AG04450 (cell line): ENCODE results near the gene CLEC7A. TPM values are rescaled to one million over a fixed set of nuclear protein-coding genes. Genes with fewer than 3 reads are reported as not detected.

ENCODE experiments used
- CTCF ChIA-PET: fragments of 300-600, 350-600 bp; formaldehyde crosslinking; extraction: SDS; loops from one replicate; lab custom pipeline; 2022; ENCODE audit warnings: antibody characterized with exemption, inconsistent platforms; lab: Charles Lee
- POLR2A ChIA-PET: fragments of 350-600 bp; formaldehyde crosslinking; extraction: SDS; loops from one replicate; lab custom pipeline; 2021; ENCODE audit warnings: antibody characterized with exemption, inconsistent platforms; lab: Yijun Ruan, JAX
- DNase-seq: peaks from one replicate; pipeline ENCODE4 v3.0.0-alpha.2; 2011; ENCODE audit warnings: low read depth, low spot score
- H3K27ac ChIP-seq: one replicate; pipeline ENCODE4 v1.5.1; 2012; ENCODE audit warnings: low read depth, low read length, control low read depth
- H3K27me3 ChIP-seq: one replicate; pipeline ENCODE4 v1.6.0; 2012; ENCODE audit warnings: low read length; ENCODE audit not compliant: control insufficient read depth, insufficient read depth
- H3K4me3 ChIP-seq: 2 replicates; pipeline ENCODE4 v1.5.1; 2011; ENCODE audit warnings: mild to moderate bottlenecking, low read depth, low read length, control low read depth
- H3K9me3 ChIP-seq: 2 replicates; pipeline ENCODE4 v1.5.1; 2012; ENCODE audit warnings: low read length; ENCODE audit not compliant: control insufficient read depth, insufficient read depth
- CTCF ChIP-seq: IDR thresholded peaks from 2 replicates; pipeline ENCODE4 v1.5.1; 2011; ENCODE audit warnings: low read depth, low read length, control low read depth, inconsistent platforms
- polyA plus RNA-seq: library from polyadenylated mRNA; depleted of rRNA; stranded (reverse); fragments of >200 nt; gene quantifications from 2 replicates; pipeline ENCODE4 v1.2.3, GENCODE V29; 2011

CLEC7A gene
- polyA plus RNA-seq, 1 experiment: not detected

GRCh38 chr12:10115311-10115710, 14.7 kb downstream of the CLEC7A start:
- no peak for DNase-seq
- no peaks in the 10 kb centered on the region for H3K27me3 ChIP-seq
- CTCF ChIA-PET: interaction anchor here (0.8 to 1.0 kb wide), 2 partner anchors 25 to 364 kb away, joined by 3 to 4 read pairs; no protein-coding TSS in a partner anchor
- H3K9me3 ChIP-seq: peaks cover 5% of the 10 kb centered on the region
- TF ChIP-seq CTCF: no peak
- no peak overlapping the region for H3K4me3 ChIP-seq
- H3K27ac ChIP-seq: no peak overlapping the region
- POLR2A ChIA-PET: no interaction called here

- ChIA-PET POLR2A (no interaction called here), CTCF (interaction anchor here (0.8 kb wide), 1 partner anchor 1085 kb away, joined by 3 read pairs; no protein-coding TSS in a partner anchor)
- Histone ChIP-seq H3K4me3 (no peak overlapping the region), H3K9me3 (peaks cover 5% of the 10 kb centered on the region), H3K27me3 (no peaks in the 10 kb centered on the region), H3K27ac (no peak overlapping the region)
- TF ChIP-seq CTCF: no peak
- no peak for DNase-seq
These were observed 16.1 kb downstream of the CLEC7A start for GRCh38 chr12:10113920-10114319.

- H3K27ac ChIP-seq: no peak overlapping the region
- ChIA-PET CTCF (no interaction called here), POLR2A (no interaction called here)
- no peak for DNase-seq
- TF ChIP-seq CTCF: no peak
- no peak overlapping the region for H3K4me3 ChIP-seq
- H3K27me3 ChIP-seq: no peaks in the 10 kb centered on the region
- H3K9me3 ChIP-seq: peaks cover 5% of the 10 kb centered on the region
These were observed 16.9 kb downstream of the CLEC7A start for GRCh38 chr12:10113075-10113474.

- DNase-seq: no peak
- POLR2A ChIA-PET: no interaction called here
- no peak overlapping the region for H3K27ac ChIP-seq
- H3K27me3 ChIP-seq: no peaks in the 10 kb centered on the region
- no peak overlapping the region for H3K4me3 ChIP-seq
- H3K9me3 ChIP-seq: peaks cover 5% of the 10 kb centered on the region
- no peak for TF ChIP-seq CTCF
- CTCF ChIA-PET: interaction anchor here (1.3 kb wide), 1 partner anchor 360 kb away, joined by 4 read pairs; no protein-coding TSS in a partner anchor
These were observed 18.5 kb downstream of the CLEC7A start for GRCh38 chr12:10111451-10111850.

- Histone ChIP-seq H3K4me3 (no peak overlapping the region), H3K27ac (no peak overlapping the region), H3K27me3 (no peaks in the 10 kb centered on the region), H3K9me3 (peaks cover 5% of the 10 kb centered on the region)
- ChIA-PET CTCF (interaction anchor here (1.3 kb wide), 1 partner anchor 359 kb away, joined by 4 read pairs; no protein-coding TSS in a partner anchor), POLR2A (no interaction called here)
- TF ChIP-seq CTCF: no peak
- DNase-seq: no peak
These were observed 19.6 kb downstream of the CLEC7A start for GRCh38 chr12:10110256-10110844.
